ENCODE measurements around the gene EFEMP1. TPM values are rescaled to one million over a fixed set of nuclear protein-coding genes. Genes with fewer than 3 reads are reported as not detected.

Gene EFEMP1
- total RNA-seq, 1 experiment from 2014 or later: 9.4 TPM

DNA sequence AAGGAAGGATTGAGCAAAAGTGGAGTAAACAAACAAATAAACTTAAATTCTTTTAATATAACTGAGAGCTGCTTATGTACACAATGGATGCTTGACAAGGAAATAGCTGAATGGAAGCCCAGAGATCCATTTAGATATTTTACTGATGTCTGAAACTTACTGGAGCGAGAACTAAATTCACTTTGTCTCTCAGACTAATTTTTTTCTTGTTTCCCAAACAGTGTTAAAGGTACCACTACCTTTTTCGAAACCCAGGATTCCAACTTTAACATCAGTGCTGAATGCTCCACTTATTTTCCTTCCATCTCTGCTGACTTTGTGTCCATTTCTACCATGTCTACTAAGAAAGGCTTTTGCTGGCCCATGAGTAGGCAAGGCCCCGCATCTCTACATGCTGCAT lies 4.0 kb downstream of the EFEMP1 start:
- Histone ChIP-seq H3K27me3 (ENCODE audit: control insufficient read depth, insufficient read depth, low read length) (peaks cover 18% of the 10 kb centered on the region), H3K4me3 (ENCODE audit: insufficient read depth, low read depth, low read length) (no peak overlapping the region), H3K36me3 (replicated peaks; ENCODE audit: control insufficient read depth, insufficient read depth, low read length) (no peaks in the 10 kb centered on the region)
- no peak for DNase-seq

DNA sequence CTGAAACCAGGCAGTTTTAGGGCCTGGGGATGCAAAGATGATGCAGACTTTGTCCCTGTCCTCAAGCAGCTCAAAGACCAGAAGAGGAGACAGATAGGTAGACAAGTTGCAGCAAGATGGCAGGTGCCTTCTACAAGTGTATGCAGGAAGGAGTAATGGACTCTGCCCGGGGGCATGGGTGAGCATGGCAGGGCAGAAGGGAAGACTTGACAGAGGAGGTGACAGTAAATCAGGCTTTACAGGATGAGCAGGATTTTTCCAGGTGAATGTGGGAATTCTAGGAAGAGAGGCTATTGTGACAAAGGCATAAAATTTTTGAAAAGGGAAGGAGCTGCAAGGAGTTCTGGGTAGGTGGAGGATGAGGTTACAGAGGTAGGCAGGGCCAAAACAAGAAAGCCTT lies 4.7 kb downstream of the EFEMP1 start:
- Histone ChIP-seq H3K4me3 (ENCODE audit: insufficient read depth, low read depth, low read length) (no peak overlapping the region), H3K27me3 (ENCODE audit: control insufficient read depth, insufficient read depth, low read length) (peaks cover 11% of the 10 kb centered on the region), H3K36me3 (replicated peaks; ENCODE audit: control insufficient read depth, insufficient read depth, low read length) (no peaks in the 10 kb centered on the region)
- DNase-seq: no peak

DNA sequence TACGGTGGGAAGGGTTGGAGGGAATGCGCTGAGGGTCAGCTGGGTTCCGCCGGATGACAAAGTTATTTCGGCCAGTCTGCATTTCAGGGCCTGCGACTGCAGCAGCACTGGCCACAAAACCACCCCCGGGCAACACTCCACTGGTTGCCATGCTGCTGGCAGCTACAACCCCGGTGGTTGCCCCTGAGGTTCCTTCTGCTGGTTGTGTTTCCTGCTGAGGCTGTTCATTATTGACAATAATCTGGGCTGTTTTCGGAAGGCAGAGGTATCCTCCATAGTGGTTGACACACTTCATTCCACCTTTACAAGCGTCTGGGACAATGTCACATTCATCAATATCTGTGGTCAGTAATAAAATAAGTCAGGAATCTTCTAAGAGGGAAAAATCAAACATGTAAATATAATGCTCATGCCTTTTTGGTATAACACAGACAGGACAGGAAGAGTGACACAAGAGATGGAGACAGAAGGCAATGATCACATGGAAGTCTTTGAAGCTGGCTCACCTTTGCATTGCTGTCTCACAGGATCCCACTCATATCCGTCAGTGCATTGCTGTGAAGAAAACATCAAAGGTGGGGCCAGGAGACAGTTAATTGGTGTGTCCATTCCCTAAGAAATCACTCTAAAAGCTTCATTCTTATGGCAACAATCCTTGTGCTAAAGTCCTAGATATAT lies 5.7 kb downstream of the EFEMP1 start:
- H3K27me3 ChIP-seq (ENCODE audit: control insufficient read depth, insufficient read depth, low read length): peaks cover 2% of the 10 kb centered on the region
- no peak overlapping the region for H3K4me3 ChIP-seq (ENCODE audit: insufficient read depth, low read depth, low read length)
- no peak for DNase-seq
- no peaks in the 10 kb centered on the region for H3K36me3 ChIP-seq (replicated peaks; ENCODE audit: control insufficient read depth, insufficient read depth, low read length)

DNA sequence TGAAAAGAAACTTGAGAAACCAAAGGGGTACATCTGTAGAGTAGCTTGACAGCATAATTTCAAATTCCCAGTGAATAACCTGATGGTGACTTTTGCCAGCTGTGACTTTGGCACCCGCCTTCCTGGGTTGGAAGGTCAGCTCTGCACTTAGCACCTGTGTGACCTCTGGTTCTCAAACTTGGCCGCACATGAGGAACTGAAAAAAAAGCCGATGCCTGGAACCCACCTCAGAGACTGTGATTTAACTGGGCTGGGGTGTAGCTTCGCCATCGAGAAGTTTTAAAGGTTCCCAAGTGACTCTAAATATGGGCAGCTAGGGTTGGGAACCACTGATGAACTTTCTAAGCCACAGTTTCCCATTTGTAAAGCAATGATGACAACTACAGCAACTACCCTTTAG lies 6.5 kb downstream of the EFEMP1 start:
- DNase-seq: no peak
- no peak overlapping the region for H3K4me3 ChIP-seq (ENCODE audit: insufficient read depth, low read depth, low read length)
- H3K27me3 ChIP-seq (ENCODE audit: control insufficient read depth, insufficient read depth, low read length): peaks cover 1% of the 10 kb centered on the region; the same call in 1 of the 2 replicates
- no peaks in the 10 kb centered on the region for H3K36me3 ChIP-seq (replicated peaks; ENCODE audit: control insufficient read depth, insufficient read depth, low read length)

DNA sequence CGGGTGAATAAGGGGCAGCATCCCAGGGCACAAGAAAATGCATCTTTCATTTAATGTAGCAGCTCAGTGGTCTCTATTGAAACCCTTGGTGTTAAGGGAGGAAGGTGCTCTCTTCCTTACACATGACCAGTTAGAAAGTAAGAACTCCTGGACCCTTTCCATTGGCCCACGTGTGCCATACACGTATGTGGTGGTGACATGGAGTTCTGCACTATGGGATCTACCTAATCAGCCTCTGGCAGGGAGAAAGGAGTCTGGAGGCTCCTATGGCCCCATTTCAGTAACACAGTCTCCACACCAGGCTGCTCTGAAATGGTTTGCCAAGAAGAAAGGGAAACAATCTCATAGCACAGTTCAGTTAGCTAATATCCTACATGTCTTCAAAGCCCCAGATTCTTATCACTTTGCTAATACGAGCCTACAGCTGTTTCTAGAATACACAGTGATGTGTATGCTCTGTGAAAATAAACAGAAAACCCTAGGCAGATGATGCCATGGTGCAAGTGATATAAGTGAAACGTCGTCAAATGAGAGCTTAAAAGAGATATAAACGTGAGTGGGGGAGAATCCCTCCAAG lies 7.0 kb downstream of the EFEMP1 start:
- Histone ChIP-seq H3K27me3 (ENCODE audit: control insufficient read depth, insufficient read depth, low read length) (no peaks in the 10 kb centered on the region), H3K36me3 (replicated peaks; ENCODE audit: control insufficient read depth, insufficient read depth, low read length) (no peaks in the 10 kb centered on the region), H3K4me3 (ENCODE audit: insufficient read depth, low read depth, low read length) (no peak overlapping the region)
- DNase-seq: no peak

DNA sequence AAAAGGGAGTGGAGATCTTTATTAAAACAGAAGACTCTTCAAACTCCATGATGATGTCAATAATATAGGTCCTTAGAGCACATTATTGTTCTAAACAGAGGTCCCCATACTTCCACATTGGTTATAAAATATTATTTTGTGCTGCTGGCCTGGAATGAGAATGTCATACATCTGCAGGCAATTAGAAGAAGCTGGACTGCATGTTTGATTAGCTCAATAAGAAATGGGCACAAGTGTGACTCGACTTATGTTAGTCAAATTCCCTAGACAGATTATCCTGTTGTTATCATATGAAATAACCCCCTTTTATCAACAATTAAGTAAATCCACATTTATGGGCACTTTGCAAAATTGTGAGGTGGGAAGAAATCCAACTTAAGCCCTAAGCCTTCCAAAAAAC lies 8.8 kb downstream of the EFEMP1 start:
- no peak for DNase-seq
- Histone ChIP-seq H3K4me3 (ENCODE audit: insufficient read depth, low read depth, low read length) (no peak overlapping the region), H3K36me3 (replicated peaks; ENCODE audit: control insufficient read depth, insufficient read depth, low read length) (no peaks in the 10 kb centered on the region), H3K27me3 (ENCODE audit: control insufficient read depth, insufficient read depth, low read length) (no peaks in the 10 kb centered on the region)

DNA sequence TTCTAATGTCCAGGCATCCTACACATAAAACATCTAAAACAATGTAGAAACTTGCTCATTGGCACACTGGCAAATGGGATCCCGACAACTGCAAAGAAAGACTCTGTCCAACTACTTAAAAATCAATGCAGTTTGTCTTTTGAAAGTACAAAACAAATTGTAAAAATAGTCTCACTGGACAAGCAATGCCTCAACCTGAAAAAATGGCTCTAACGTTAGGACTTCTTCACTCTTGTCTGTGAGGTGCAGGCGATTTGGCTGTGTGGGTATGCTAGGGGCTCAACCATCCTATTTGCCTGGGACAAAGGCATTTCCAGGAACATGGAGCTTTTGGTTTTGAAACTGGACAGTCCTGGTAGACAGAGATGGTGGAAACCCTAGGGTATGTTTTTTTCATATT lies 10.7 kb downstream of the EFEMP1 start:
- no peaks in the 10 kb centered on the region for H3K27me3 ChIP-seq (ENCODE audit: control insufficient read depth, insufficient read depth, low read length)
- DNase-seq: no peak
- no peaks in the 10 kb centered on the region for H3K36me3 ChIP-seq (replicated peaks; ENCODE audit: control insufficient read depth, insufficient read depth, low read length)
- H3K4me3 ChIP-seq (ENCODE audit: insufficient read depth, low read depth, low read length): no peak overlapping the region

DNA sequence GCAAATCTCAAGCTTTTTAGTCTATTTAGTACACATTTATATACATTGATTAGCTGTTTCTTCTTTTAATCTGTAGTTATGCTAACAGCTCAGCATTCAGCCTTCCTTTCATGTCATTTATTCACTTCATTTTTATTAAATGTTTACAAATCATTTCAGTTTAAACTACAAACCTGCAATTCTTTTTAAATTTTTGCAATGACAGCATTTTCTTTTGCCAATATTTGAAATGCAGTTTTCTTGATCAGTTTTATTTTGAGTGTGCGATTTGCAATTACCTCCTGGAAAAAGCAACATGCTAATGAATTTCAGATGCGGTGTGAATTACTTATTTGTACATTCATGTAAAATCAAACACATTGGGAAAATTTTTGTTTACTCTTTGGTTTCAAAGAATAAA lies 13.5 kb downstream of the EFEMP1 start:
- H3K4me3 ChIP-seq (ENCODE audit: insufficient read depth, low read depth, low read length): no peak overlapping the region
- H3K27me3 ChIP-seq (ENCODE audit: control insufficient read depth, insufficient read depth, low read length): no peaks in the 10 kb centered on the region
- DNase-seq: no peak
- no peaks in the 10 kb centered on the region for H3K36me3 ChIP-seq (replicated peaks; ENCODE audit: control insufficient read depth, insufficient read depth, low read length)

DNA sequence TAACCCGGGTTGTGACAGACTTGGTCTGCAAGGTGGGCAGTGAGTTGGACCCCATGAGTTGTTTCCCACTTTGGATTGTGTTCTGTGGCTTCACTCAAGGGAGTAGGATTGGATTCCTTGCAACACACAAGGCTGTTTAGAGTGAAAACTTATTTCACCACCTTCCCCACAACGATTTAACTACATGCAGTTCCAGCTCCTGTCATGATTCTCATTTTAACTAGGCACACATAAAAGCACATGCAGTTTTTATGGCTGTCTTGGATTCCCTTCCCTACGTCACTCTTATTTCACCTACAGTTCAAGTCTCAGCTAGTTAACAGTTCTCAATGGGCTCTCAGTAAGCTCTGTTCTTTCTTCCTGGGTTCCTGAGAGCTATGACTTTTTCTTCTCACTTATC lies 15.9 kb downstream of the EFEMP1 start:
- H3K36me3 ChIP-seq (replicated peaks; ENCODE audit: control insufficient read depth, insufficient read depth, low read length): no peaks in the 10 kb centered on the region
- H3K4me3 ChIP-seq (ENCODE audit: insufficient read depth, low read depth, low read length): no peak overlapping the region
- no peaks in the 10 kb centered on the region for H3K27me3 ChIP-seq (ENCODE audit: control insufficient read depth, insufficient read depth, low read length)
- no peak for DNase-seq

DNA sequence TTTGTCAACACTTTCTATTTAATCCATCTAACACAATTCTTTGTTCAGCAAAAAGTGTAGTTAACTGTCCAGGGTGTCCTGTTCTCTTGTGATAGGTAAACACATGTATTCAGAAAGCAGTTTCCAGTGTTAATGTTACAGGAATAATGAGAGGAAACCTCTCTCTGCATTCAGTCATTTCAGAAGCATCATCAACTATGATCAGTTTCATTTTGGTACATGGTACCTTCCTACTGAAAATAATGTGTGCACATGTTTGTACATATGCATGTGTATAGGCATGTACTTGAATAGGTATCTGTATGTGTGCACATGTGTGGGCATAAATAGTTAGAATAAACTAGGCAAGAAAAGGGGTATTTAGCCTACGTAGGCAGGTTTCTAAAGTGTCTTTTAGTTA lies 16.6 kb downstream of the EFEMP1 start:
- Histone ChIP-seq H3K27me3 (ENCODE audit: control insufficient read depth, insufficient read depth, low read length) (no peaks in the 10 kb centered on the region), H3K4me3 (ENCODE audit: insufficient read depth, low read depth, low read length) (no peak overlapping the region), H3K36me3 (replicated peaks; ENCODE audit: control insufficient read depth, insufficient read depth, low read length) (no peaks in the 10 kb centered on the region)
- no peak for DNase-seq

DNA sequence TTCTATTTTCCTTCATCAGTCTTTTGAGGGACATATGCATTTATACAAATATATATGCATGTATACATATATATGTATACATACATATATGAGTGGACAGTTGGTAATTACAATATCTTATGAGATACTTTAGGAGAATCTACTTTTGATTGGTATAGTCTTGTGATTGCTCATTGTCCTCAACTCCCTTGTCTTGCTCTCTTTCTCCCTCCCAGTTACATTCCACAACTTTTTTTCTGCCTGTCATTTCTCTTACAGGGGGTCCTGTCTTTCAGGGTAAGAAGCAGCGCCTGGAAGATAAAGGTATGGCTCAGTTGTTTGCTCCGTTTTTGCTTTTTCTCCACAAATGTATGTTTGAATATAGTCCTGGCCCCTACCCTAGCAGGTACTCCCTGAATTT lies 19.9 kb downstream of the EFEMP1 start:
- no peak for DNase-seq
- no peaks in the 10 kb centered on the region for H3K36me3 ChIP-seq (replicated peaks; ENCODE audit: control insufficient read depth, insufficient read depth, low read length)
- no peaks in the 10 kb centered on the region for H3K27me3 ChIP-seq (ENCODE audit: control insufficient read depth, insufficient read depth, low read length)
- no peak overlapping the region for H3K4me3 ChIP-seq (ENCODE audit: insufficient read depth, low read depth, low read length)

DNA sequence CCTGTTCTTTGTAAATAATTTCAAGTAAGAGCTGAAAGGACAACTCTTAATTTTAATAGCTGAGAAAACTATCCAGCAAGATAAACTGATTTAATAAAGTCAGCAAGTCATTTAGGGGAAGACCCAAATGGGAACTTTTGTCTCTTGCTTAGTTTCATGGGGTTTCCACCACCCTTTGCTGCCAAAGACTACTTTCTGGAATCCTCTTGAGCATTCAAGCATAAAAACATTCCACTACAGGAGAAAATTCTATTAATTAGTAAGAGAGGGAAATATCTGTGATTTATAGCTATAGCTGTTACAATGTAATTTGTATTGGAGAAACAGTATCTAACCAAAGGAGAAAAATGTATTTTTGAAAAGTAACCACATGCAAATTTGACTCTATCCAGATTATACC lies 20.6 kb downstream of the EFEMP1 start:
- Histone ChIP-seq H3K36me3 (replicated peaks; ENCODE audit: control insufficient read depth, insufficient read depth, low read length) (no peaks in the 10 kb centered on the region), H3K27me3 (ENCODE audit: control insufficient read depth, insufficient read depth, low read length) (no peaks in the 10 kb centered on the region), H3K4me3 (ENCODE audit: insufficient read depth, low read depth, low read length) (no peak overlapping the region)
- no peak for DNase-seq

DNA sequence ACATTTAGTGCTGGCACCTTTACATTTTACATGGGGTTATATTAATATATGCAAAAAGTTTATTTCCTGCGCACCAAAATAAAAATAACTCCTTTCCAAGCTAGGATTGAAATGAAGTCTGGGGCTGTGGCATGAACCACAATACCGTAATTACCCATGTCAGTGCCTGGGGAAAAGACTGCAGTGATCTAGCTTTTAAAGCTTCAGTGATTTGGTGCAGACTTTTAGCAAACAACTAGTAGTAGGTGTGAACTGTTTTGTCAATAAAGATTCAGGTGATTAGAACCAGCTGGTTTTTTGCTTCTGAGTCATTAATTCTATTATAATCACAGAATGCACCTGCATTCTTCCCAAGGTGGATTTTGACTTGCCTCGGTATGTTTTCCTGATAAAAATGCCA lies 21.2 kb downstream of the EFEMP1 start:
- Histone ChIP-seq H3K36me3 (replicated peaks; ENCODE audit: control insufficient read depth, insufficient read depth, low read length) (no peaks in the 10 kb centered on the region), H3K4me3 (ENCODE audit: insufficient read depth, low read depth, low read length) (no peak overlapping the region), H3K27me3 (ENCODE audit: control insufficient read depth, insufficient read depth, low read length) (no peaks in the 10 kb centered on the region)
- DNase-seq: no peak

DNA sequence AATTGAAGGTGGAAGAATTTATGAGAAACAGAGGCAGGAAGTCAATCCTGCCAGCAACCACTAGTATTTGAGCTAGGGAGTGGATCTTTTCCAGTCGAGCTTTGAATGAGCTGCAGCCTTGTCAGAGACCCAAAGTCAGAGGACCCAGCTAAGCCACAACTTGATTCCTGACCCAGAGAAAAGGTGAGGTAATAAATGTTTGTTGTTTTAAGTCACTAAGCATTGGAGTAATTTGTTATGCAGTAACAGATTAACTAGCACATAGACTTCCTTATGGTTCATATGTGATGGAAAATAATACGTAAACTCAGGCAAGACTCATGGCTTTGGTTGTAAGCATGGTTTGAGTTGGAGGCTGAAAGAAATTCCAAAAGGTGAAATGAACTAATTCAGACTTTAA lies 21.6 kb downstream of the EFEMP1 start:
- no peak for DNase-seq
- no peaks in the 10 kb centered on the region for H3K27me3 ChIP-seq (ENCODE audit: control insufficient read depth, insufficient read depth, low read length)
- no peak overlapping the region for H3K4me3 ChIP-seq (ENCODE audit: insufficient read depth, low read depth, low read length)
- H3K36me3 ChIP-seq (replicated peaks; ENCODE audit: control insufficient read depth, insufficient read depth, low read length): no peaks in the 10 kb centered on the region

DNA sequence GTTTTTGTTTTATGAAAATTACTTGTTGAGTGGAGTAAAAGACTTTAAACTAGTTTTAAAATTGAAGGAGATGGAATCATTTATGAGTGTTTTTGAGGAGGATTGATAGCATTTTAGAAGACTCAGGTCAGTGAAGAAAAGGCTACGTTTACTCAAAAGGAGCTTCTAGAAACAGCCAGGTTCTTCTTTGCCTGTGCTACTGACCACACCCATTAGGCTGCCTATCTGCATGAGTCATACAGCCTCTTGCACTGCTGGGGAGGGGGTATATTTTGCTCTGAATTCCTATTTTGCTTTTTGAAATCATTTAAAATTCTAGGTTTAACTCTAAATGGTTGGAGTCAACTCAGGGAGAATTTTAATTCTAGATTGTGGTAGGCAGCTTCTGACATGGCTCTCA lies 22.3 kb downstream of the EFEMP1 start:
- Histone ChIP-seq H3K36me3 (replicated peaks; ENCODE audit: control insufficient read depth, insufficient read depth, low read length) (no peaks in the 10 kb centered on the region), H3K27me3 (ENCODE audit: control insufficient read depth, insufficient read depth, low read length) (no peaks in the 10 kb centered on the region), H3K4me3 (ENCODE audit: insufficient read depth, low read depth, low read length) (no peak overlapping the region)
- DNase-seq: no peak

DNA sequence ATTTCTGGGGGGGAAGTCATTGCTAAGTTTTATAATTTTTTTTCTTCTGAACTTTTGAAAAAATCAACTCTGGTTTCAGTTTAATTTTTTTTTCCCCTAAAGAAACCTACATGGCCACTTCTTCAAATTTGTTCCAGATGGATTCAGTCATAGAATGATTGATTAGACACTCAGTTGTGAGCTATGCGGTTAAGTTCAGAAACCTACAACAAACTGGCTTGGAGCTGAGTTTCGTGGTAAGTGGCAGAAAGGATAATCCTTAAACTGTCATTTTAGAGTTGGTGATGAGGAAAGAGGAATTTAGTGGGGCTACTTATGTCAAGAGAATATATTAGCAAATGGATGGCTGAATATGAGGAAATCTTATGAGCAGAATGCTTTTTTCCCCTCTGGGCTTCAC lies 23.7 kb downstream of the EFEMP1 start:
- no peaks in the 10 kb centered on the region for H3K36me3 ChIP-seq (replicated peaks; ENCODE audit: control insufficient read depth, insufficient read depth, low read length)
- H3K27me3 ChIP-seq (ENCODE audit: control insufficient read depth, insufficient read depth, low read length): no peaks in the 10 kb centered on the region
- no peak for DNase-seq
- H3K4me3 ChIP-seq (ENCODE audit: insufficient read depth, low read depth, low read length): no peak overlapping the region
